ENCODE data around the gene PER1. TPM values are rescaled to one million over a fixed set of nuclear protein-coding genes. Genes with fewer than 3 reads are reported as not detected.

Gene PER1
- total and polyA plus RNA-seq, 2 of the 13 experiments (the other 11 are each of a cell fraction or from before 2014, with no cell fraction given): 2.6 to 3.6 TPM

GRCh38 chr17:8121681-8122421 lies 30.4 kb downstream of the PER1 start (continued):
- TF ChIP-seq AGO1 (IDR thresholded peaks at IDR 0.05; ENCODE audit: low read depth, low read length, poor library complexity, severe bottlenecking) (peak; percentile 50), SAFB2 (CRISPR knock-in tag; IDR thresholded peaks at IDR 0.05; ENCODE audit: borderline replicate concordance, low read depth) (no peak), ESRRA (CRISPR knock-in tag; IDR thresholded peaks at IDR 0.05; ENCODE audit: low read depth) (peak; percentile 30; the same call in 1 of the 2 replicates), ZNF691 (CRISPR knock-in tag; IDR thresholded peaks at IDR 0.05; ENCODE audit: borderline replicate concordance, low read depth) (peak; percentile 32; the same call in 1 of the 2 replicates), EHMT2 (IDR thresholded peaks at IDR 0.05; ENCODE audit: borderline replicate concordance, low read depth, low read length) (no peak), IKZF5 (CRISPR knock-in tag; IDR thresholded peaks at IDR 0.05) (no peak; the same call in 1 of the 2 replicates), ZSCAN25 (CRISPR knock-in tag; IDR thresholded peaks at IDR 0.05) (peak; percentile 94), ATRX (CRISPR knock-in tag; IDR thresholded peaks at IDR 0.05; ENCODE audit: borderline replicate concordance) (no peak), ZFP36L2 (CRISPR knock-in tag; IDR thresholded peaks at IDR 0.05) (no peak), KAT8 (CRISPR knock-in tag; IDR thresholded peaks at IDR 0.05) (peak; percentile 35; the same call in 1 of the 2 replicates), HDAC2 (CRISPR knock-in tag; IDR thresholded peaks at IDR 0.05) (peak; percentile 31; the same call in 1 of the 2 replicates), MXI1 (IDR thresholded peaks at IDR 0.05; ENCODE audit: borderline replicate concordance, low read depth, low read length) (peak; percentile 65; the same call in 1 of the 3 replicates), ZNF343 (CRISPR knock-in tag; IDR thresholded peaks at IDR 0.05) (0 out of 2 replicates have a peak, but pooled peaks have one; percentile 46), ZNF574 (CRISPR knock-in tag; IDR thresholded peaks at IDR 0.05) (no peak), ZBTB7A (CRISPR knock-in tag; IDR thresholded peaks at IDR 0.05) (peak; percentile 67), SP2 (CRISPR knock-in tag; IDR thresholded peaks at IDR 0.05) (no peak), GATAD1 (CRISPR knock-in tag; IDR thresholded peaks at IDR 0.05) (no peak), PHF20 (CRISPR knock-in tag; IDR thresholded peaks at IDR 0.05) (no peak), FOXP1 (IDR thresholded peaks at IDR 0.05) (no peak), FOXP1 (CRISPR knock-in tag; IDR thresholded peaks at IDR 0.05) (no peak), CCDC6 (CRISPR knock-in tag; IDR thresholded peaks at IDR 0.05) (peak; percentile 71; the same call in 1 of the 2 replicates), MXD4 (CRISPR knock-in tag; IDR thresholded peaks at IDR 0.05) (no peak)
- TF ChIP-seq, protein P1, sequence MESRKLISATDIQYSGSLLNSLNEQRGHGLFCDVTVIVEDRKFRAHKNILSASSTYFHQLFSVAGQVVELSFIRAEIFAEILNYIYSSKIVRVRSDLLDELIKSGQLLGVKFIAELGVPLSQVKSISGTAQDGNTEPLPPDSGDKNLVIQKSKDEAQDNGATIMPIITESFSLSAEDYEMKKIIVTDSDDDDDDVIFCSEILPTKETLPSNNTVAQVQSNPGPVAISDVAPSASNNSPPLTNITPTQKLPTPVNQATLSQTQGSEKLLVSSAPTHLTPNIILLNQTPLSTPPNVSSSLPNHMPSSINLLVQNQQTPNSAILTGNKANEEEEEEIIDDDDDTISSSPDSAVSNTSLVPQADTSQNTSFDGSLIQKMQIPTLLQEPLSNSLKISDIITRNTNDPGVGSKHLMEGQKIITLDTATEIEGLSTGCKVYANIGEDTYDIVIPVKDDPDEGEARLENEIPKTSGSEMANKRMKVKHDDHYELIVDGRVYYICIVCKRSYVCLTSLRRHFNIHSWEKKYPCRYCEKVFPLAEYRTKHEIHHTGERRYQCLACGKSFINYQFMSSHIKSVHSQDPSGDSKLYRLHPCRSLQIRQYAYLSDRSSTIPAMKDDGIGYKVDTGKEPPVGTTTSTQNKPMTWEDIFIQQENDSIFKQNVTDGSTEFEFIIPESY (CRISPR knock-in tag; IDR thresholded peaks at IDR 0.05): peak; percentile 10; the same call in 1 of the 2 replicates

Data from HepG2 (cell line).